NOMO-1 treated with DMSO at 0.1 percent for 48 hours (cell line): ENCODE results near the gene SMARCA1.

Experiments used
- DNase-seq: peaks from one replicate; lab custom pipeline; 2025; ENCODE audit not compliant: unreplicated experiment; lab: John Stamatoyannopoulos, UW

Gene SMARCA1

GRCh38 chrX:129529685-129530281 is 6.5 kb upstream of the SMARCA1 start:
- no peak for DNase-seq

DNA sequence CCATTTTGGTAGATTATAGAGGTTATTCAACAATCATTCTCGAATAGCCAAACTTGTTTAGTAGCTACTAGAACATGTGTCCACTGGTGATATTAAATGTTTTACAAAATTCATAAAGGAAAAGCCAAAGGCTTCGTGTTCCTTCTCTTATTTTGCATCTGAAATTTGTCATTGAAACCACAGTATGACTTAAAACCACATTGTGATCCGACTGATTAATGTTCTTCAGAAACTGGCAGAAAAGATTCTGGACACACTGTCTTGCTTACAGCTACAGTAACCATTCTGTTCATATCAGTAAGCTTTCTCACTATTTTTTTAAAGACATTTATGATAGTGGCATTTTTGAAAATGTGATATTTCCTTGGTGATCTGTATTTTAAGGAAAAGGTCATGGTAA is 2.6 kb upstream of the SMARCA1 start:
- DNase-seq, result no peak

GRCh38 chrX:129525162-129525561 is 1.9 kb upstream of the SMARCA1 start:
- DNase-seq, result no peak

DNA sequence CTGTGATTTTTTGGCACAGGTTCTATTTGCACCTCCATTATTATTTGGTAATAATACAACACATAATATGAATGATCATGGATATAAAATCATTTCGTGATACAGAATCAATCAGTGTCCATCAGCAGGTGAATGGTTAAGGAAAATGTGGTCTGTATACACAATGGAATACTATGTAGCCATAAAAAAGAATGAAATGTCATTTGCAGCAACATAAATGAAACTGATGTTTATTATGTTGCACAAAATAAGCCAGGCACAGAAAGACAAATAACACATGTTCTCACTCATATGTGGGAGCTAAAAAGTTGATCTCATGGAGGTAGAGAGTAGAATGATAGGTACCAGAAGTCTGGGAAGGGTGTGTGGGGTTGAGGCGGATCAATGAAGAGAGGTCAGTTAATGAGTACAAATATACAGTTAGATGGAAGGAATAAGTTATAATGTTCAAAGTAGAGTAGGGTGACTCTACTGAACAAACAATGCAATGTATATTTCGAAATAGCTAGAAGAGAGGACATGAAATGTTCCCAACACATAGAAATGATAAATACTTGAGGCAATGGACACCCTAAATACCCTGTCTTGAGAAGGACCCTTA is 1.1 kb upstream of the SMARCA1 start:
- DNase-seq, result no peak

DNA sequence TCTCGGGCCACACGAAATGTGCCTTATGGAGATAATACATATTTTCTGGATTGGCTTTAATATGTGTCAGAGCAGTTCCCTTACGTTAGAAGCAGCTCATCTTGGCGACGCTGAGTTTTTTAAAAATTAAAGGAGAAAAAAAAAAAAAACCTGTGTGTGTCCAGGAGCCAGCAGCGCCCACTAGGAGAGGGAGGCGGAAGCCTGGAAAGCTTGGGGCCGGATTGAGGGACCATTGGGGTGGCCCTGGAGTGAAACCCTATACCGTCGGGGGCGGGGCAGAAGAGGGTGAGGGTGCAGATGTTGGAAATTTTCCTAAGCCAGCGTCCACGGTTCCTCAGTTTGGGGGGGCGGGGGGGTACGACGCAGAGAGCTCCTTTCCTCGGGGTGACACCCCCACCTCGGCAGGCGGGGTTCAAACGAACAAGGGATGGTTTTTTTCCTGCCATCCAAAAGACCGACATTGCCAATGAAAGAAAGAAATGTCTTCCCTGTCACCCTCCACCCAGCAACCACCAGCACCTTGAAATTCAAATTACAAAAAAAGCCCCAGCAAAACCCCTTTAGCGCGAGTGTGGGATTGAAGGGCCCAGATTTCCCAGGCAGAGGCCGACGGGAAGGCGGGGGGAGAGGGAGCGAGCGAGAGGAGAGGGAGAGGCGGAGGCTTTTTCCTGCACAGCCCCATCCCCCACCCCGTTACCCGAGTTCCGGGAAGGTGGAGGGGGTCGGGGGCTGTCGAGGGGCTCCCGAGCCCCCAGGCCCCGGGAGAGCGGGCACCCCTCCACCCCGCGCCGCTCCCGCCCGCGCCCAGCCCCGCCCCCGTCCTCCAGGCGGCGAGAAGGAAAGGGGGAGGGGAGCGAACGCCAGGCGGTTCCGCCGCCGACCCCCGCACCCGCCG is 859 bp downstream of the SMARCA1 start:
- no peak for DNase-seq

DNA sequence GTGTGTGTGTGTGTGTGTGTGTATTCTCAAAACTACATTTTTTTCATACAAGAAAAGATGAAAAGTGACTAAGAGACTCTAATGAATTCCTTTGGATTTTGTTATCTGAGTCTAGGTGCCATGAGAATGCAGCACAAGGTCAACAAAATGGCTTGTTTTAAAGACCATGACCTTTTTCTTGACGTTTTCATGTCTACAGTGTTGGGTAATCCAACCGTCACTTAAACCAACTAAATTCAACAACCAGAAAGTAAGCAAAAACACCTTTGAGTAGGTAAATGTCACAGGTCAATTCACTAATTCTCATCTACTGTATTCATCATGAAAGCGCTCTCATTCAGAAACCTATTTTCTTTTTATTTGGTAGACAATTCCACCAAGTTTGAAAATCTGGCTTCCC is 3.1 kb downstream of the SMARCA1 start:
- DNase-seq, result no peak

GRCh38 chrX:129516402-129516801 is 6.9 kb downstream of the SMARCA1 start:
- DNase-seq, result no peak

- DNase-seq, result no peak
Measured at GRCh38 chrX:129512409-129512808, 10.9 kb downstream of the SMARCA1 start.

DNA sequence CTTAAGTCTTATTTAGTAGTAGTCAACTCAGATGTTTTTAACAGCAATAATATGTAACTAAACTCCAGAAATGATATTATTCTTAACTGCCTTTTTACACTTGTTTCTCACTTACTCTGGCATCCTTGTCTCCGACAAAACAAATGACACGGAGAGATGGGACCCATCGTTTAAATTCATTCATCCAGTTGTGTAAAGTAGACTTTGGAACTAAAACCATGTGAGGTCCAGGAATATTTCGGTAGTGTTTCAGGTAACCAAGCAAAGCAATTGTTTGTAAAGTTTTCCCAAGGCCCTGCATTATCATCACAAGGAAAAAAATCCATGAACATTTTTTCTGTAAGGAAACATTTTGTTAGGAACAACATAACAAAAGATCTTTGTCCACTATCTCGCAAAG is 11.6 kb downstream of the SMARCA1 start:
- DNase-seq, result no peak

DNA sequence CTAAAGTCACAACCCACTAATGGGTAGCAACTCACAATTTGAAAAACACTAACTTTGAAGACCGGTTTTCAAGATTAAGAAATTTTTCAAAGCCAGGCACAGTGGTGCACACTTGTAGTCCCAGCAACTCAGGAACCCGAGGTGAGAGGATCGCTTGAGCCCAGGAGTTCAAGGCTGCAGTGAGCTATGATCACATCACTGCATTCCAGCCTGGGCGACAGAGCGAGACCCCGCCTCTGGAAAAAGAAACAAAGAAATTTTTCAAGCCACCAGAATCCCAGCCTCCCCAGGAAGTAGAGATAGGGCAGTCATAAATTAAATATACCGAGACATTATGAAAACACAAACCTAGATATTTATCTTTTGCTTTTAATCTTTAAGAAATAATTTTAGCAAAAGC is 13.0 kb downstream of the SMARCA1 start:
- DNase-seq, result no peak

DNA sequence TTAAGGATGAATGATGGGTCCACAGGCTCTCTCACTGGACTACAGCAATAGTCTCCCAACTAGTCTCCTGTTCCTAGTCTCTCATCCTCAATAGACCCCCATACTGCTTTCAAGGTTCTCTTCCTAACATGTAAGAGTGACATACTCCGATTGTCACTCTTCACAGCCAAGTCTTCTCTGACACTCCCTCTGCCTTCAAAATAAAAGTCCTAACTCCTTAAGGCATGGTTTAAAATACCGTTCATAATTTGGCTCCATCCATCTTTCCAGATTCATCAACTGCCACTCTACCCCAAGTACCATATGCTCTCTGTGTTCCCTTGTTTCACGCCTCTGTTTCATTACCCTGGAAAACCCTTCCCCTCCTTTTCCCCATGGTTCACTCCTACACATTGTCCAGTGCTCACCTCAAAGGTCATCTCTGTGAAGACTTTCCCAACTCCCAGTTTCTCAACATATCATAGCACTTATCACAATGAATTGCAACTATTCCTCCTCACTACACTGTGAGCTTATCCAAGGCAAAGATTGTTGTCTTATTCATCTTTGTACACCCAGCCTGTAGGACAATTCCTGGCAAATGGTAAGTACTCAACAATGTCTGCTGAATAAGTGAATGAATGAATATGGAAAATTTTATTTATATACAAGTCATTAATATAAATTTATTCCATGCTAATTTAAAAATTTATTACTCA is 26.0 kb downstream of the SMARCA1 start:
- DNase-seq, result no peak

GRCh38 chrX:129496625-129497024 is 26.7 kb downstream of the SMARCA1 start:
- no peak for DNase-seq

GRCh38 chrX:129495900-129496299 is 27.4 kb downstream of the SMARCA1 start:
- no peak for DNase-seq

DNA sequence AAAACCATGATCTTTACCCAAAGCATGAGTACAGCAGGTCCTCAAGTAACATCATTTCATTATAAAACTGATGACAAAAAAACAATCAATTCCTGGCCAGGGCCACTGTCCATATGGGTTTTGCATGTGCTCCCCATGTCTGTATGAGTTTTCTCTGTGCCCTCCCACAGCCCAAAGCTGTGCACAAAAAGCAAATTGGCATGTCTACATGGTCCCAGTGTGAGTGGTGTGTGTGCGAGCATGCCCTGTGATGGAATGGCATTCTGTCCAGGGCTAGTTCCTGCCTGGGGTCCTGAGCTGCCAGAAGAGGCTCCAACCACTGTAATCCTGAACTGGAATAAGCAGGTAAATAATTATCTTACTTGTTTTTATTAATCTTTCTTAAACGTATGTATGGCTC is 28.4 kb downstream of the SMARCA1 start:
- DNase-seq, result no peak

DNA sequence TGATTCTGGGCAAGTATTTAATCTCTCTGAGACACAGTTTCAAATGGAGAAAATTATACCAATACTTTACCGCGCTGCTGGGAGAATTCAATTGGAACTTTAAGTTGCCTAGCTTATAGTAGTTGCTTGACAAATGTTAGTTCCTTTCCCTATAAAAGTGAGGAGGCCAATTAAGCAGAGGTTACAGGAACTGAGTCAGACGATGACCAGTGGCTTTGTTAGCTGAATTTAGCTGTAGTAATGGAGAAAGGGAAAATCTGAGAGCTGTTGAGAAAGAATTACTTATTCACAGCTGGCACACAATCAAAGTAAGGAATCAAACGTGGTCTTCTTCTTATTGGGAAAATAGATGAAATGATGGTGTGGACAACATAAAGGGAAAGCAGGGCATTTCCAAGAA is 29.6 kb downstream of the SMARCA1 start:
- DNase-seq, result no peak

- DNase-seq, result no peak
Measured at GRCh38 chrX:129490330-129490729, 33.0 kb downstream of the SMARCA1 start.

DNA sequence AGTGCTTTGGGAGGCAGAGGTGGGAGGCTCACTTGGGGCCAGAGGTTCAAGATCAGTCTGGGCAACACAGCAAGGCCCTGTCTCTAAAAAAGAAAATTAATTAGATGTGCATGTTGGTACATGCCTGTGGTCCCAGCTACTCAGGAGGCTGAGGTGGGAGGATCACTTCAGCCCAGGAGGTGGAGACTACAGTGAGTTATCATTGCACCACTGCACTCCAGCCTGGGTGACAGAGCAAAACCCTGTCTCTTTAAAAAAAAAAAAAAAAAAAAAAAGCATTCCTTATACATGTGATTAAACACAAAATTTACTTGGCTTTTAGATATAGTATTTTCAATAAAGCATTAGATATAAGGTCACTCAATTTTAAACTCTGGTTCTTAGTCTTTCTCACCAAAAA is 34.9 kb downstream of the SMARCA1 start:
- no peak for DNase-seq

DNA sequence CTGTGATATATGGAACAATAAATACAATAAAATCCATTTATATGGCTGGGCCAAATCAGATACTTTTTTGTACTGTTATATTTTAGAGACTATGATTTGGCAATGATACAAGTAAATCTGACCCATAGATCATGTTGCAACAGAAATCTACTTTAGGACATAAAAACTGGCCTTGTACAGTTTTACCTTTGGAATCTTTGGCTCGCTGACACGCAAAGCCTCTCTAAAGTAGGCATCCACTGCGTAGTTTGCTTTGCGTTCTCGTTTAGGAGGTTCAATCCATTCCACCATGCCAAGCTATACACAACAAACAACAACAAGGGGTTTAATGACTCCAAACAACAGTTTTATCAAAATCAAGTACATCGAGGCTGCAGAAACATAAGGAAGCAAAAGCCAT is 42.4 kb downstream of the SMARCA1 start:
- DNase-seq, result no peak

GRCh38 chrX:129478516-129478915 is 44.8 kb downstream of the SMARCA1 start:
- no peak for DNase-seq

- no peak for DNase-seq
Measured at GRCh38 chrX:129472116-129472515, 51.2 kb downstream of the SMARCA1 start.

DNA sequence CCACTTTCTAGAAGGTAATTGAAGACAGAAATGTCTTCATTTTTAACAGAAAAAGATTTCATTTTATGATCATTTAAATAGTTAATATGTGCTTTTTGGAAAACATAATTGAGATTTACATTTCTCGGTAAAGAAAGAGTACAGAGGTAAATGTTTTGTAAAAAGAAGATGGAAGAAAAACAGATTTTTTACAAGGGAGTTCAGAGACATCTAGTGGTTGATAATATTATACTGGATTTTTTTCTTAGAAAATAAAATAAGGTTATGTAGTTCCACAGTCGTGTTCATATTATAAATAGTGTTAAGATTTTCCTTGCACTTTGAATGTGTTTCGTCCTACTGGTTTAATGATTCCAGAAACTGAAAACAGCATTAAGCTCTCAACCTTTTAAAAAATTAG is 60.6 kb downstream of the SMARCA1 start:
- peak; percentile 21 for DNase-seq
